Heart right ventricle (tissue), 16 donors: ENCODE measurements around the gene NLRC5. TPM values are rescaled to one million over a fixed set of nuclear protein-coding genes. Genes with fewer than 3 reads are reported as not detected.

Experiments
- ATAC-seq, 8 donors: fragments of 200-7000 bp; cut with Tn5 transposase; one replicate each; pipeline ENCODE4 v1.9.1; 2020; ENCODE audit warnings: mild to moderate bottlenecking in 8 of 8, moderate library complexity in 8 of 8, moderate number of reproducible peaks in 1 of 8
- DNase-seq, 2 donors: peaks; one replicate each; pipeline ENCODE4 v3.0.0-alpha.2; 2020
- H3K27ac ChIP-seq, 10 donors: fragments of 200-600 bp; sonication (generic) in 2 of 10; one replicate each; pipeline versions ENCODE4 v1.5.0 to v1.8.0; 2020 to 2022; ENCODE audit warnings: mild to moderate bottlenecking in 3 of 10
- H3K27me3 ChIP-seq, 7 donors: fragments of 200-600 bp; one replicate each; pipeline ENCODE4 v1.8.0; 2021 to 2022; ENCODE audit warnings: mild to moderate bottlenecking in 2 of 7
- H3K36me3 ChIP-seq, 9 donors: fragments of 200-600 bp; sonication (generic) in 1 of 9; one replicate each; pipeline versions ENCODE4 v1.5.0 to v1.8.0; 2020 to 2022; ENCODE audit warnings: mild to moderate bottlenecking in 2 of 9
- H3K4me1 ChIP-seq, 9 donors: fragments of 200-600 bp; sonication (generic) in 1 of 9; one replicate each; pipeline versions ENCODE4 v1.5.0 to v1.8.0; 2020 to 2022; ENCODE audit warnings: mild to moderate bottlenecking in 4 of 9
- H3K4me3 ChIP-seq, 10 donors: fragments of 200-600 bp; sonication (generic) in 2 of 10; one replicate each; pipeline versions ENCODE4 v1.5.0 to v1.8.0; 2020 to 2022; ENCODE audit warnings: mild to moderate bottlenecking in 7 of 10, moderate library complexity in 2 of 10
- H3K9me3 ChIP-seq, 11 donors: fragments of 200-600 bp in 10 of 11; sonication (generic) in 2 of 11; one replicate each; pipeline versions ENCODE4 v1.5.0 to v1.8.0; 2013 to 2022; ENCODE audit warnings: mild to moderate bottlenecking in 2 of 11, control low read depth in 1 of 11, moderate library complexity in 1 of 11
- CTCF ChIP-seq, 9 donors: fragments of 200-600 bp; sonication (generic) in 2 of 9; IDR thresholded peaks; one replicate each; pipeline versions ENCODE4 v1.5.0 to v1.8.0; 2021 to 2022; ENCODE audit warnings: antibody characterized with exemption in 9 of 9, mild to moderate bottlenecking in 5 of 9, moderate library complexity in 1 of 9
- WGBS, 2 donors: extraction: QIAGEN DNeasy Blood & Tissue Kit; methylation state at CpG; one replicate each; pipeline ENCODE4 v1.1.7; 2013; ENCODE audit warnings: inconsistent platforms in 1 of 2; 5-methylcytosine and 5-hydroxymethylcytosine counted together
- intact Hi-C, 10 donors: fragments of 100-400 bp; cut with DNase I; formaldehyde crosslinking; loops; one replicate each; pipeline versions ENCODE4 v1.11.1 to v1.14.2; 2022
- polyA plus RNA-seq, 2 donors: library from polyadenylated mRNA; stranded (reverse); fragments of 200-250 nt; gene quantifications; one replicate each; pipeline ENCODE4 v1.2.3, GENCODE V29; 2013
- total RNA-seq, 10 donors: library from RNA; stranded (reverse); fragmentation: NEBNext Ultra II Directional in 3 of 10; extraction: Animal tissue kit (Norgen Biotek cat#: 25700) in 3 of 10; gene quantifications; one replicate each; pipeline versions ENCODE4 v1.2.1 to v1.2.4, GENCODE V29; 2021 to 2023
- donor health status: Arrhythmogenic right ventricular cardiomyopathy.
- donor health status: ischemic (EF 13 %, LVEDD 7.1; RV severe dilation, severe dysfunction).
- donor health status: healthy with polysubstance abuse.
- donor health status: DM: no; HTN: yes; CAD: no.
- donor health status: DM: no; HTN: no; CAD: no.
- donor health status: ischemic (EF 25% LVEDD 6.9; RV normal size, moderate dysfunction).
- donor health status: ischemic (EF 25% LVEDD 5.7; RV mildly dilated, moderate dysfunction).
- donor health status: healthy.
- donor health status: DM: yes; HTN: yes; CAD: no.
- donor health status: Ischemic cardiomyopathy.
- donor health status: ischemic (EF 35%, LVEDD 5.7; RV mildly dilated, moderate dysfunction).
- donor health status: nonischemic (EF 11% LVEDD 7.7; RV severe dilation, severe dysfunction).
- donor health status: DM: yes; HTN: yes; CAD: no.
- donor health status: PGD.
- donor health status: ischemic (EF 29% LVEDD 5.4; RV normal size, mild dysfunction).
- donor health status: nonischemic (EF 23%, LVEDD 6.1; RV moderate dilation, normal function).

NLRC5 gene
- total and polyA plus RNA-seq, 12 donors = 6.2 to 49.6 (median 13.5) TPM

- DNase-seq = no peak
Observed at GRCh38 chr16:57028086-57028485, 38.7 kb downstream of the NLRC5 start.

GRCh38 chr16:57029161-57030160 is 40.1 kb downstream of the NLRC5 start:
- Histone ChIP-seq H3K27ac (no peak overlapping the region), H3K4me1 (peaks cover 0 to 42% (median 0%) of the 10 kb centered on the region in 9 donors), H3K27me3 (no peaks in the 10 kb centered on the region), H3K4me3 (no peak overlapping the region), H3K36me3 (peaks cover 0 to 93% (median 6%) of the 10 kb centered on the region in 9 donors), H3K9me3 (no peaks in the 10 kb centered on the region)
- TF ChIP-seq CTCF (IDR thresholded peaks at IDR 0.05) = no peak
- 93 to 94% methylated on average over 16 of the region's 16 CpGs for WGBS, 2 donors
- ATAC-seq (no peak), DNase-seq (no peak)
- intact Hi-C loops = loop anchor here in 3 of 10 donors (10.0 kb wide), 2 partner anchors 155 to 165 kb away; partner anchors contain the start of gene SLC12A3 (in 2 of the 3)

More at GRCh38 chr16:57028086-57028485, 38.7 kb downstream of the NLRC5 start:
- H3K9me3 ChIP-seq = no peaks in the 10 kb centered on the region
- H3K27me3 ChIP-seq = no peaks in the 10 kb centered on the region
- TF ChIP-seq CTCF (IDR thresholded peaks at IDR 0.05) = no peak
- no peak for ATAC-seq
- H3K36me3 ChIP-seq = peaks cover 0 to 93% (median 3%) of the 10 kb centered on the region in 9 donors
- H3K4me1 ChIP-seq = peaks cover 0 to 47% (median 0%) of the 10 kb centered on the region in 9 donors
- peak overlapping the region in 1 of 10 donors; percentile 40 for H3K27ac ChIP-seq
- 61 to 70% methylated on average over 4 of the region's 4 CpGs for WGBS, 2 donors
- intact Hi-C loops = loop anchor here in 1 of 10 donors (10.0 kb wide), 1 partner anchor 153 kb away; no protein-coding TSS in a partner anchor
- no peak overlapping the region for H3K4me3 ChIP-seq

GRCh38 chr16:57030346-57030902 is 41.1 kb downstream of the NLRC5 start:
- DNase-seq = no peak
- intact Hi-C loops = loop anchor here in 2 of 10 donors (10.0 kb wide), 1 partner anchor 166 kb away; the partner anchor contains the start of gene SLC12A3 (in 2 of the 2)
- no peak overlapping the region for H3K27ac ChIP-seq
- WGBS, 2 donors = 92% methylated on average over 2 of the region's 2 CpGs
- peaks cover 0 to 34% (median 0%) of the 10 kb centered on the region in 9 donors for H3K4me1 ChIP-seq
- H3K27me3 ChIP-seq = no peaks in the 10 kb centered on the region
- TF ChIP-seq CTCF (IDR thresholded peaks at IDR 0.05) = no peak
- peaks cover 0 to 93% (median 6%) of the 10 kb centered on the region in 9 donors for H3K36me3 ChIP-seq
- ATAC-seq = no peak
- H3K4me3 ChIP-seq = no peak overlapping the region
- H3K9me3 ChIP-seq = no peaks in the 10 kb centered on the region

GRCh38 chr16:57031156-57031555 is 41.8 kb downstream of the NLRC5 start:
- DNase-seq (no peak), ATAC-seq (no peak)
- no peak for TF ChIP-seq CTCF (IDR thresholded peaks at IDR 0.05)
- Histone ChIP-seq H3K4me3 (no peak overlapping the region), H3K4me1 (peaks cover 0 to 28% (median 0%) of the 10 kb centered on the region in 9 donors), H3K27me3 (no peaks in the 10 kb centered on the region), H3K36me3 (peaks cover 0 to 93% (median 6%) of the 10 kb centered on the region in 9 donors), H3K27ac (no peak overlapping the region), H3K9me3 (no peaks in the 10 kb centered on the region)
- intact Hi-C loops = loop anchor here in 2 of 10 donors (10.0 kb wide), 1 partner anchor 166 kb away; the partner anchor contains the start of gene SLC12A3 (in 2 of the 2)
- WGBS, 2 donors = 90 to 96% methylated on average over 4 of the region's 4 CpGs
